Neural crest cell (in vitro differentiated cells): ENCODE data around the gene SMTNL2. TPM values are rescaled to one million over a fixed set of nuclear protein-coding genes. Genes with fewer than 3 reads are reported as not detected.
A peak's percentile ranks its signal among the peaks of the same experiment; 100 is the strongest.
"Not testable (repeated sequence)": the region's sequence is repeated elsewhere in the genome, so short reads cannot be mapped to it uniquely, and the experiment has no call there.

Experiments used
- DNase-seq: peaks from one replicate; pipeline ENCODE4 v3.0.0; 2021; ENCODE audit warnings: low read depth, mixed read lengths, low spot score
- H3K27ac Mint-ChIP-seq: one replicate; pipeline ENCODE4 v1.8.0; 2021; ENCODE audit warnings: mild to moderate bottlenecking, mixed read lengths; ENCODE audit not compliant: unreplicated experiment
- H3K27me3 Mint-ChIP-seq: 2 replicates; pipeline ENCODE4 v1.8.0; 2021; ENCODE audit warnings: low read depth, mild to moderate bottlenecking, mixed read lengths
- H3K36me3 Mint-ChIP-seq: 2 replicates; pipeline ENCODE4 v1.8.0; 2021; ENCODE audit warnings: low read depth, mild to moderate bottlenecking, mixed read lengths
- H3K4me1 Mint-ChIP-seq: 2 replicates; pipeline ENCODE4 v1.8.0; 2021; ENCODE audit warnings: mixed read lengths
- H3K4me3 Mint-ChIP-seq: one replicate; pipeline ENCODE4 v1.8.0; 2021; ENCODE audit warnings: mild to moderate bottlenecking, mixed read lengths
- H3K9me3 Mint-ChIP-seq: 2 replicates; pipeline ENCODE4 v1.8.0; 2021; ENCODE audit warnings: mixed read lengths
- total RNA-seq: library from RNA; stranded (reverse); gene quantifications from 2 replicates; pipeline ENCODE4 v1.2.1, GENCODE V29; 2021
- TF ChIP-seq, protein P1 (sequence below): fragments of 200-600 bp; sonication (generic); conservative IDR thresholded peaks from 2 replicates; pipeline ENCODE4 v1.5.0; 2021; ENCODE audit warnings: antibody characterized with exemption, mild to moderate bottlenecking

SMTNL2 gene
- total RNA-seq, 1 donor from 2014 or later: 1.1 TPM

DNA sequence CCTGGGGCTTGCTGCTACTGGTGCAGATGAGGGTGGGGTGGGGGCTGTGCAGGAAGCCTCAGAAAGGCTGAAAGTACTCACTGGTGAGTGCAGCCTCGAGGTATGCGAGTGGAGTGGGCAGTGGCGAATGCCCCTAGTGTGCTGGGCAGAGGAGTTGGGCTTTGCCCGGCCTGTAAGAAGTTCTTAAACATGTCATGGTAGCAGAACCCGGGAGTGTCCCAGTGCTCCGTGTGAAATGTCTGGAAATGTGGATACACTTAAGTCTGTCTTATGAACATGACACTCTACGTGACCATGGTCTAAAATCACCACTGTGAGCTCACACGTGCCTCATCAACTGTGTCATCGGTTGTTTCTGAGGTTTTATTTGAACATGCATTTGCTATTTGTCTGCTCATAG lies 1.7 kb downstream of the SMTNL2 start:
- peaks cover 11% of the 10 kb centered on the region for H3K4me1 Mint-ChIP-seq
- H3K27ac Mint-ChIP-seq: no peak overlapping the region
- TF ChIP-seq, protein P1, sequence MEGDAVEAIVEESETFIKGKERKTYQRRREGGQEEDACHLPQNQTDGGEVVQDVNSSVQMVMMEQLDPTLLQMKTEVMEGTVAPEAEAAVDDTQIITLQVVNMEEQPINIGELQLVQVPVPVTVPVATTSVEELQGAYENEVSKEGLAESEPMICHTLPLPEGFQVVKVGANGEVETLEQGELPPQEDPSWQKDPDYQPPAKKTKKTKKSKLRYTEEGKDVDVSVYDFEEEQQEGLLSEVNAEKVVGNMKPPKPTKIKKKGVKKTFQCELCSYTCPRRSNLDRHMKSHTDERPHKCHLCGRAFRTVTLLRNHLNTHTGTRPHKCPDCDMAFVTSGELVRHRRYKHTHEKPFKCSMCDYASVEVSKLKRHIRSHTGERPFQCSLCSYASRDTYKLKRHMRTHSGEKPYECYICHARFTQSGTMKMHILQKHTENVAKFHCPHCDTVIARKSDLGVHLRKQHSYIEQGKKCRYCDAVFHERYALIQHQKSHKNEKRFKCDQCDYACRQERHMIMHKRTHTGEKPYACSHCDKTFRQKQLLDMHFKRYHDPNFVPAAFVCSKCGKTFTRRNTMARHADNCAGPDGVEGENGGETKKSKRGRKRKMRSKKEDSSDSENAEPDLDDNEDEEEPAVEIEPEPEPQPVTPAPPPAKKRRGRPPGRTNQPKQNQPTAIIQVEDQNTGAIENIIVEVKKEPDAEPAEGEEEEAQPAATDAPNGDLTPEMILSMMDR: no peak
- no peaks in the 10 kb centered on the region for H3K9me3 Mint-ChIP-seq
- no peak for DNase-seq
- peaks cover 46% of the 10 kb centered on the region for H3K27me3 Mint-ChIP-seq
- no peaks in the 10 kb centered on the region for H3K36me3 Mint-ChIP-seq
- H3K4me3 Mint-ChIP-seq: peak overlapping the region; percentile 47

- H3K4me3 Mint-ChIP-seq: no peak overlapping the region
- no peak for DNase-seq
- TF ChIP-seq, protein P1: no peak
- no peaks in the 10 kb centered on the region for H3K36me3 Mint-ChIP-seq
- peaks cover 11% of the 10 kb centered on the region for H3K4me1 Mint-ChIP-seq
- no peaks in the 10 kb centered on the region for H3K9me3 Mint-ChIP-seq
- no peak overlapping the region for H3K27ac Mint-ChIP-seq
- H3K27me3 Mint-ChIP-seq: peaks cover 46% of the 10 kb centered on the region
These were observed 2.9 kb downstream of the SMTNL2 start for GRCh38 chr17:4587195-4587594.

DNA sequence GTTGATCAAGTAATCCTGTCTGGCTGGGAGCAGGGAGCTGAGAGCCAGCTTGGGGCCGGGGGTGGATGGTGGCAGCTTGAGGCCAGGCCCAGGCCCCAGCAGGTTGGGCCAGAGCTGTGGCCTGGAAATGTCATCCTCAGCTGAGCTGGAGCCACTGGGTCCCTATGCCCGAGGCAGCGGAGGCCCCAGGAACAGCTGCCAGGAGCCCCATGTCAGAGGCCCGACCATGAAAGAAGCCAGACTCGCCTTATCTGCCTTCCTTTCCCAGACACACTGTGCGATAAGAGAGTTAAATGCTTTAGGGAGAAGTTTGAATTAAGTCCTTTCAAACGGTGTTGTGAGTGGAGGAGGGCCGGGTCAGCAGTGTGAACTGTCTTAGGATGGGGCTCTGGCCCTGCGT lies 3.5 kb downstream of the SMTNL2 start:
- H3K4me1 Mint-ChIP-seq: peaks cover 11% of the 10 kb centered on the region
- H3K36me3 Mint-ChIP-seq: no peaks in the 10 kb centered on the region
- TF ChIP-seq, protein P1: no peak
- no peak overlapping the region for H3K4me3 Mint-ChIP-seq
- DNase-seq: no peak
- no peak overlapping the region for H3K27ac Mint-ChIP-seq
- H3K27me3 Mint-ChIP-seq: peaks cover 44% of the 10 kb centered on the region
- no peaks in the 10 kb centered on the region for H3K9me3 Mint-ChIP-seq

GRCh38 chr17:4588391-4588790 lies 4.1 kb downstream of the SMTNL2 start:
- peaks cover 39% of the 10 kb centered on the region for H3K27me3 Mint-ChIP-seq
- DNase-seq: no peak
- H3K9me3 Mint-ChIP-seq: no peaks in the 10 kb centered on the region
- H3K36me3 Mint-ChIP-seq: no peaks in the 10 kb centered on the region
- no peak overlapping the region for H3K27ac Mint-ChIP-seq
- peaks cover 7% of the 10 kb centered on the region for H3K4me1 Mint-ChIP-seq
- TF ChIP-seq, protein P1: no peak
- no peak overlapping the region for H3K4me3 Mint-ChIP-seq

- no peak for DNase-seq
- Mint-ChIP-seq H3K4me1 (peaks cover 6% of the 10 kb centered on the region), H3K27me3 (peaks cover 32% of the 10 kb centered on the region), H3K36me3 (no peaks in the 10 kb centered on the region), H3K27ac (no peak overlapping the region), H3K4me3 (no peak overlapping the region), H3K9me3 (no peaks in the 10 kb centered on the region)
- TF ChIP-seq, protein P1: no peak
These were observed 4.7 kb downstream of the SMTNL2 start for GRCh38 chr17:4588898-4589625.

DNA sequence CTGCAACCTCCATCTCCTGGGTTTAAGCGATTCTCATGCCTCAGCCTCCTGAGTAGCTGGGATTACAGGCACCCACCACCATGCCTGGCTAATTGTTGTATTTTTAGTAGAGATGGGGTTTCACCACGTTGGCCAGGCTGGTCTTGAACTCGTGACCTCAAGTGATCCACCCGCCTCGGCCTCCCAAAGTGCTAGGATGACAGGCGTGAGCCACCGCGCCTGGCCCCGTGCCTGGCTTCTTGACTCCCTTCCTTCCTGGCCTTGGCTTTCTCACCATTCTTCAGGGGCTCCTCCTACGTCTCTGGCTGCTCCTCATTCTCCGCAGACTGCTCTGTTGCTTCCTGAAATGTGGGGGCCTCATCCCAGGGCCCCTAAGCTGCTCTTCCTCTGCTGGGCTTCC lies 5.7 kb downstream of the SMTNL2 start:
- Mint-ChIP-seq H3K27ac (peak overlapping the region; percentile 27), H3K4me1 (peaks cover 11% of the 10 kb centered on the region), H3K27me3 (peaks cover 31% of the 10 kb centered on the region)
- H3K36me3 Mint-ChIP-seq, H3K9me3 Mint-ChIP-seq, DNase-seq, H3K4me3 Mint-ChIP-seq: not testable (repeated sequence)
